DOHH2 (cell line): ENCODE data around the gene STX16.

ENCODE experiments used
- H3F3A ChIP-seq: fragments of 200-600 bp; sonication (generic), shearing (Covaris generic); 2 replicates; pipeline ENCODE4 v1.6.0; 2016; ENCODE audit warnings: antibody characterized with exemption, mild to moderate bottlenecking; ENCODE audit not compliant: control insufficient read depth, insufficient read depth
- H3K27ac ChIP-seq: fragments of 200-600 bp; sonication (generic); 2 replicates; pipeline ENCODE4 v1.5.1; 2014; ENCODE audit warnings: low read depth, mild to moderate bottlenecking, low read length, moderate library complexity
- H3K27me3 ChIP-seq: fragments of 200-600 bp; sonication (generic); 2 replicates; pipeline ENCODE4 v1.6.1; 2014; ENCODE audit warnings: mild to moderate bottlenecking, low read length, mixed read lengths; ENCODE audit not compliant: control insufficient read depth
- H3K36me3 ChIP-seq: fragments of 200-600 bp; sonication (generic); 2 replicates; pipeline ENCODE4 v1.6.1; 2014; ENCODE audit warnings: mild to moderate bottlenecking, low read length, moderate library complexity, mixed read lengths; ENCODE audit not compliant: control insufficient read depth
- H3K4me1 ChIP-seq: fragments of 200-600 bp; sonication (generic); 2 replicates; pipeline ENCODE4 v1.6.1; 2014; ENCODE audit warnings: mild to moderate bottlenecking, low read length, mixed read lengths; ENCODE audit not compliant: control insufficient read depth
- H3K4me2 ChIP-seq: fragments of 200-600 bp; sonication (generic); 2 replicates; pipeline ENCODE4 v1.6.0; 2014; ENCODE audit warnings: mild to moderate bottlenecking, low read length, moderate library complexity
- H3K4me3 ChIP-seq: fragments of 200-600 bp; sonication (generic); 2 replicates; pipeline ENCODE4 v1.5.1; 2014; ENCODE audit warnings: mild to moderate bottlenecking, low read length, mixed read lengths
- H3K79me2 ChIP-seq: fragments of 200-600 bp; sonication (generic); 2 replicates; pipeline ENCODE4 v1.6.1; 2014; ENCODE audit warnings: mild to moderate bottlenecking, low read length, mixed read lengths; ENCODE audit not compliant: control insufficient read depth
- H3K9me2 ChIP-seq: fragments of 200-600 bp; sonication (generic); replicated peaks from 2 replicates; pipeline ENCODE4 v1.6.1; 2014; ENCODE audit warnings: mild to moderate bottlenecking, low read length, mixed read lengths; ENCODE audit not compliant: control insufficient read depth
- H3K9me3 ChIP-seq: fragments of 200-600 bp; sonication (generic); 2 replicates; pipeline ENCODE4 v1.6.1; 2014; ENCODE audit warnings: antibody characterized with exemption, low read length, mixed read lengths; ENCODE audit not compliant: control insufficient read depth, insufficient read depth
- H4K20me1 ChIP-seq: fragments of 200-600 bp; sonication (generic); 2 replicates; pipeline ENCODE4 v1.6.0; 2014; ENCODE audit warnings: low read depth, mild to moderate bottlenecking, antibody characterized with exemption, low read length, moderate library complexity; ENCODE audit not compliant: control insufficient read depth, insufficient read depth
- CTCF ChIP-seq: fragments of 200-600 bp; sonication (generic); IDR thresholded peaks from one replicate; pipeline ENCODE4 v1.5.1; 2014; ENCODE audit warnings: antibody characterized with exemption, mild to moderate bottlenecking, low read depth, low read length; ENCODE audit not compliant: poor library complexity, severe bottlenecking
- EZH2phosphoT487 ChIP-seq: fragments of 200-600 bp; sonication (generic); IDR thresholded peaks from 2 replicates; pipeline ENCODE4 v1.6.1; 2017; ENCODE audit warnings: borderline replicate concordance, mild to moderate bottlenecking, antibody characterized with exemption, low read length, moderate library complexity, mixed read lengths

Gene STX16

GRCh38 chr20:58608096-58608840 lies 42.8 kb upstream of the STX16 start:
- H3K9me3 ChIP-seq = no peaks in the 10 kb centered on the region
- H3K4me3 ChIP-seq = no peak overlapping the region
- TF ChIP-seq CTCF (no peak), EZH2phosphoT487 (no peak)
- H3K4me2 ChIP-seq = no peak overlapping the region
- H3K36me3 ChIP-seq = no peaks in the 10 kb centered on the region
- H3K27ac ChIP-seq = no peak overlapping the region
- H3K27me3 ChIP-seq = peaks cover 5% of the 10 kb centered on the region; the same call in 1 of the 2 replicates
- no peaks in the 10 kb centered on the region for H3F3A ChIP-seq
- H3K9me2 ChIP-seq = no peaks in the 10 kb centered on the region
- no peaks in the 10 kb centered on the region for H3K79me2 ChIP-seq
- no peaks in the 10 kb centered on the region for H4K20me1 ChIP-seq
- no peaks in the 10 kb centered on the region for H3K4me1 ChIP-seq

GRCh38 chr20:58609026-58609425 lies 42.1 kb upstream of the STX16 start:
- Histone ChIP-seq H3K27ac (no peak overlapping the region), H3K4me1 (no peaks in the 10 kb centered on the region), H3K4me3 (no peak overlapping the region), H3F3A (no peaks in the 10 kb centered on the region), H3K9me3 (no peaks in the 10 kb centered on the region), H3K79me2 (no peaks in the 10 kb centered on the region), H3K36me3 (no peaks in the 10 kb centered on the region), H3K4me2 (no peak overlapping the region), H3K27me3 (0 out of 2 replicates have a peak, but pooled peaks cover 2% of the 10 kb centered on the region), H3K9me2 (no peaks in the 10 kb centered on the region), H4K20me1 (no peaks in the 10 kb centered on the region)
- TF ChIP-seq CTCF (no peak), EZH2phosphoT487 (no peak)

- Histone ChIP-seq H3K4me3 (no peak overlapping the region), H3K27ac (no peak overlapping the region), H3F3A (no peaks in the 10 kb centered on the region)
These were observed 40.8 kb upstream of the STX16 start for GRCh38 chr20:58610071-58610800.

More at GRCh38 chr20:58610071-58610800, 40.8 kb upstream of the STX16 start:
- Histone ChIP-seq H3K4me2 (no peak overlapping the region), H3K9me2 (no peaks in the 10 kb centered on the region), H3K36me3 (no peaks in the 10 kb centered on the region), H4K20me1 (no peaks in the 10 kb centered on the region), H3K27me3 (0 out of 2 replicates have a peak, but pooled peaks cover 2% of the 10 kb centered on the region), H3K9me3 (no peaks in the 10 kb centered on the region), H3K4me1 (no peaks in the 10 kb centered on the region), H3K79me2 (no peaks in the 10 kb centered on the region)
- TF ChIP-seq EZH2phosphoT487 (no peak), CTCF (no peak)
